ENCODE results near the gene TLN1.

GRCh38 chr9:35712762-35713400 is 19.1 kb downstream of the TLN1 start:
- TF ChIP-seq EZH2 (IDR thresholded peaks at IDR 0.05; ENCODE audit: insufficient read depth, poor library complexity, severe bottlenecking) (no peak), EZH2phosphoT487 (IDR thresholded peaks at IDR 0.05; ENCODE audit: insufficient read depth, low read depth) (no peak)
